Endodermal cell (in vitro differentiated cells): Measurements from ENCODE around the gene ATXN7L3. TPM values are rescaled to one million over a fixed set of nuclear protein-coding genes. Genes with fewer than 3 reads are reported as not detected.
A peak's percentile ranks its signal among the peaks of the same experiment; 100 is the strongest.

Source experiments
- DNase-seq: peaks from one replicate; pipeline ENCODE4 v3.0.0-alpha.2; 2017
- H3K27ac ChIP-seq: 2 replicates; pipeline ENCODE4 v1.5.1; 2013; ENCODE audit warnings: mild to moderate bottlenecking, low read depth, low read length, moderate library complexity
- H3K27me3 ChIP-seq: 2 replicates; pipeline ENCODE4 v1.6.1; 2013; ENCODE audit warnings: mild to moderate bottlenecking, low read length, moderate library complexity; ENCODE audit not compliant: insufficient read depth, control insufficient read depth, poor library complexity, severe bottlenecking
- H3K36me3 ChIP-seq: 2 replicates; pipeline ENCODE4 v1.7.0; 2013; ENCODE audit warnings: mild to moderate bottlenecking, low read length, moderate library complexity; ENCODE audit not compliant: control insufficient read depth, insufficient read depth
- H3K4me1 ChIP-seq: one replicate; pipeline ENCODE4 v1.7.0; 2013; ENCODE audit warnings: low read length; ENCODE audit not compliant: control insufficient read depth, insufficient read depth
- H3K4me3 ChIP-seq: 2 replicates; pipeline ENCODE4 v1.5.1; 2013; ENCODE audit warnings: mild to moderate bottlenecking, low read length, moderate library complexity
- H3K9ac ChIP-seq: 2 replicates; pipeline ENCODE4 v1.6.1; 2013; ENCODE audit warnings: mild to moderate bottlenecking, low read length, moderate library complexity; ENCODE audit not compliant: poor library complexity, severe bottlenecking; ENCODE audit errors: extremely low read depth
- H3K9me3 ChIP-seq: 2 replicates; pipeline ENCODE4 v1.6.1; 2013; ENCODE audit warnings: mild to moderate bottlenecking, low read length, moderate library complexity; ENCODE audit not compliant: control insufficient read depth
- H3K27ac Mint-ChIP-seq: 2 replicates; pipeline ENCODE4 v1.8.0; 2020; ENCODE audit warnings: mixed read lengths
- H3K27me3 Mint-ChIP-seq: 2 replicates; pipeline ENCODE4 v1.8.0; 2021; ENCODE audit warnings: mild to moderate bottlenecking, mixed read lengths; ENCODE audit not compliant: insufficient read depth
- H3K36me3 Mint-ChIP-seq: 2 replicates; pipeline ENCODE4 v1.8.0; 2020; ENCODE audit warnings: low read depth, mixed read lengths
- H3K4me1 Mint-ChIP-seq: 2 replicates; pipeline ENCODE4 v1.8.0; 2020; ENCODE audit warnings: mixed read lengths
- H3K4me3 Mint-ChIP-seq: 2 replicates; pipeline ENCODE4 v1.8.0; 2020; ENCODE audit warnings: mild to moderate bottlenecking, moderate library complexity, mixed read lengths
- H3K9me3 Mint-ChIP-seq: 2 replicates; pipeline ENCODE4 v1.8.0; 2020; ENCODE audit warnings: mild to moderate bottlenecking, mixed read lengths
- WGBS, 2 experiments: methylation state at CpG; one replicate each; pipeline versions ENCODE4 v1.1.5 to v1.1.7; 2013; ENCODE audit warnings: missing lambda C conversion rate in 2 of 2, mixed read lengths in 1 of 2; ENCODE audit not compliant: insufficient coverage in 1 of 2, insufficient read length in 1 of 2; 5-methylcytosine and 5-hydroxymethylcytosine counted together
- total RNA-seq, 2 donors: library from RNA; stranded (reverse); fragmentation: NEBNext Ultra II Directional in 1 of 2; extraction: Animal tissue kit (Norgen Biotek cat#: 25700) in 1 of 2; gene quantifications; 2 replicates in 1 of 2; 3 replicates in 1 of 2; pipeline ENCODE4 v1.2.1, GENCODE V29; 2021
- TF ChIP-seq, protein P1 (sequence below): fragments of 200-600 bp; sonication (generic); conservative IDR thresholded peaks from 2 replicates; pipeline ENCODE4 v1.5.0; 2021; ENCODE audit warnings: antibody characterized with exemption, mild to moderate bottlenecking

The ATXN7L3 gene
- total RNA-seq, 2 donors from 2014 or later: 118 to 144 TPM

DNA sequence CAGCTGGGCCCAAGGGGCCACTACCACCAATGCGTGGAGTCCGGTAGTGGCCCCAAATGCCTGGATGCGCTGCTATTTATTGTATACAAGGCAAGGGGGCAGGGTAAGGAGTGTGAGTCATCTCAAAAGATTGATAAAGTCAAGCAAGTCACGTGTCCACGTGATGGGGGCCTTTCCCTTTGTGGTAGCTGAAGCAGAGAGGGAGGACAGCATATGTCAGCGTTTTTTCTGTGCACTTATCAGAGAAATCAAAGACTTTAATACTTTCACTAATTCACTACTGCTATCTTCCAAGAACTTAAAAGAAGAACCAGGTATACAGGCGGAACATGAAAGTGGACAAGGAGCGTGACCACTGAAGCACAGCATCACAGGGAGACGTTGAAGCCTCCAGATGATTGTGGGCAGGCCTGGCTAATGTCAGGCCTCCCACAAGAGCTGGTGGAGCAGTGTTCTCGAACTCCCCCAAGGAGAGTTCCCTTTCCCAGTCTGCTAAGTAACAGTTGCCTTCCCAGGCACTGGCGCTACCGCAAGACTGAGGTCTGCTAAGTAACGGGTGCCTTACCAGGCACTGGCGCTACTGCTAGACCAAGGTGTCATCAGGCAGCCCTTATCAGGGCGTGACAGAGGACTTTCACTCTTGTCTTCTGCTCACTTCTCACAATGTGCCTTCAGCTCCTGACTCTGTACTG lies 40.0 kb downstream of the ATXN7L3 start:
- peaks cover 59% of the 10 kb centered on the region for H3K36me3 Mint-ChIP-seq
- no peak for DNase-seq
- no peak overlapping the region for H3K27ac Mint-ChIP-seq
- Histone ChIP-seq H3K9ac (no peak overlapping the region), H3K27me3 (no peaks in the 10 kb centered on the region), H3K4me1 (no peaks in the 10 kb centered on the region), H3K36me3 (peaks cover 72% of the 10 kb centered on the region), H3K27ac (no peak overlapping the region), H3K4me3 (no peak overlapping the region), H3K9me3 (no peaks in the 10 kb centered on the region)
- H3K27me3 Mint-ChIP-seq: no peaks in the 10 kb centered on the region
- no peaks in the 10 kb centered on the region for H3K4me1 Mint-ChIP-seq
- WGBS, 2 experiments: 94 to 97% methylated on average over 13 to 15 of the region's 15 CpGs
- no peak overlapping the region for H3K4me3 Mint-ChIP-seq
- TF ChIP-seq, protein P1, sequence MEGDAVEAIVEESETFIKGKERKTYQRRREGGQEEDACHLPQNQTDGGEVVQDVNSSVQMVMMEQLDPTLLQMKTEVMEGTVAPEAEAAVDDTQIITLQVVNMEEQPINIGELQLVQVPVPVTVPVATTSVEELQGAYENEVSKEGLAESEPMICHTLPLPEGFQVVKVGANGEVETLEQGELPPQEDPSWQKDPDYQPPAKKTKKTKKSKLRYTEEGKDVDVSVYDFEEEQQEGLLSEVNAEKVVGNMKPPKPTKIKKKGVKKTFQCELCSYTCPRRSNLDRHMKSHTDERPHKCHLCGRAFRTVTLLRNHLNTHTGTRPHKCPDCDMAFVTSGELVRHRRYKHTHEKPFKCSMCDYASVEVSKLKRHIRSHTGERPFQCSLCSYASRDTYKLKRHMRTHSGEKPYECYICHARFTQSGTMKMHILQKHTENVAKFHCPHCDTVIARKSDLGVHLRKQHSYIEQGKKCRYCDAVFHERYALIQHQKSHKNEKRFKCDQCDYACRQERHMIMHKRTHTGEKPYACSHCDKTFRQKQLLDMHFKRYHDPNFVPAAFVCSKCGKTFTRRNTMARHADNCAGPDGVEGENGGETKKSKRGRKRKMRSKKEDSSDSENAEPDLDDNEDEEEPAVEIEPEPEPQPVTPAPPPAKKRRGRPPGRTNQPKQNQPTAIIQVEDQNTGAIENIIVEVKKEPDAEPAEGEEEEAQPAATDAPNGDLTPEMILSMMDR: no peak
- H3K9me3 Mint-ChIP-seq: no peaks in the 10 kb centered on the region

DNA sequence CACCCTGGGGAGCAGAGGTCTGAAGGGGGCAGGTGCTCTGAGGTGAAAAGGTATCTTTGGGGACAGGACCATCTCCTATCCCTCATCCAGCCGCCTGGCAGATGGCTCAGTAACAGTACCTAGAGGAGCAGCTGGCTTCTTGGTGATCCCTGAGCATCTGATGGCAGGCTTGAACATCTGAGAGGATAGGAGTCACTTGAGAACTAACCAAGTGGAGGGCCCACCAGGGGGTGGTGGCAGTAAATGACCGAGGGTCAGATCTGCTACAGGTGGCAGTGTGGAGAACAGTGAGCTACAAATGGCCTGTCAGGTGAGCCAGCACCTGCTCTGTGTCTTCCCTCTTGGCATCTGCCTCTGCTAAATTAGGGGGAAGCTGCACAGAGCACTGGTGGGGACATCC lies 44.2 kb downstream of the ATXN7L3 start:
- Mint-ChIP-seq H3K27ac (peak overlapping the region; percentile 46), H3K4me3 (no peak overlapping the region), H3K27me3 (no peaks in the 10 kb centered on the region), H3K4me1 (peaks cover 10% of the 10 kb centered on the region), H3K9me3 (no peaks in the 10 kb centered on the region), H3K36me3 (peaks cover 60% of the 10 kb centered on the region)
- H3K27me3 ChIP-seq: no peaks in the 10 kb centered on the region
- no peaks in the 10 kb centered on the region for H3K9me3 ChIP-seq
- peaks cover 75% of the 10 kb centered on the region for H3K36me3 ChIP-seq
- DNase-seq: peak; percentile 56
- WGBS, 2 experiments: 93 to 100% methylated on average over 1 to 2 of the region's 2 CpGs
- H3K27ac ChIP-seq: no peak overlapping the region
- H3K4me1 ChIP-seq: peaks cover 8% of the 10 kb centered on the region
- H3K9ac ChIP-seq: no peak overlapping the region
- TF ChIP-seq, protein P1: no peak
- H3K4me3 ChIP-seq: no peak overlapping the region

DNA sequence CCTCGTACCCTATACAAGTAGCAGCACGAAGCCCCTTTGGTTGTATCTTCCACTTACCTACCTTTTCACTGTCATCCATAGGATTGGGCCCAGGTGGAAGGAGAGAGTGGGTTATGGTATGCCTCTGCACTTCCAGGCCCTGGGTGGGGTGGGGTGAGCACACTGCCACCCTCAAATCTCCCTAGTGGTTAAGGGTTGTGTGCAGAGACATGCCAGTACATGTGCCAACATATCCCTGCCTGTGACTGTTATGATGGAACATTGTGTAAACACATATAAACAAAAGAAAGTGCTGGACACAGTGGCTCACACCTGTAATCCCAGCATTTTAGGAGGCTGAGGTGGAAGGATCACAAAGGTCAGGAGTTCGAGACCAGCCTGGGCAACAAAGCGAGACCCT lies 46.8 kb downstream of the ATXN7L3 start:
- no peak overlapping the region for H3K9ac ChIP-seq

More for the DNA sequence above, 46.8 kb downstream of the ATXN7L3 start:
- H3K4me3 Mint-ChIP-seq: no peak overlapping the region
- Histone ChIP-seq H3K27ac (no peak overlapping the region), H3K4me1 (peaks cover 8% of the 10 kb centered on the region), H3K4me3 (no peak overlapping the region), H3K27me3 (no peaks in the 10 kb centered on the region), H3K9me3 (no peaks in the 10 kb centered on the region), H3K36me3 (peaks cover 75% of the 10 kb centered on the region)
- H3K36me3 Mint-ChIP-seq: peaks cover 65% of the 10 kb centered on the region
- H3K4me1 Mint-ChIP-seq: peaks cover 15% of the 10 kb centered on the region
- no peak for DNase-seq
- H3K27ac Mint-ChIP-seq: no peak overlapping the region
- no peaks in the 10 kb centered on the region for H3K27me3 Mint-ChIP-seq
- TF ChIP-seq, protein P1: no peak
- no peaks in the 10 kb centered on the region for H3K9me3 Mint-ChIP-seq
- WGBS, 2 experiments: 97 to 100% methylated on average over 1 to 3 of the region's 4 CpGs
